IMR-90 (cell line): ENCODE measurements around the gene USP31. TPM values are rescaled to one million over a fixed set of nuclear protein-coding genes. Genes with fewer than 3 reads are reported as not detected.

Source experiments
- ATAC-seq: fragments of 200-7000 bp; cut with Tn5 transposase; 2 replicates; pipeline ENCODE4 v1.9.1; 2020; ENCODE audit warnings: low read depth, mild to moderate bottlenecking, moderate library complexity
- BruUV-seq: library from RNA; stranded (reverse); fragments of 400-500 nt; replicated peaks from 2 replicates; lab custom pipeline; 2021; lab: Mats Ljungman, UMichigan
- CTCF ChIA-PET: fragments of 300-600 bp; formaldehyde crosslinking; extraction: SDS; loops from one replicate; lab custom pipeline; 2021; ENCODE audit warnings: antibody characterized with exemption; lab: Yijun Ruan, JAX
- POLR2A ChIA-PET: fragments of 300-600 bp; sonication (Branson Sonifier 250); formaldehyde crosslinking; loops from one replicate; lab custom pipeline; 2022; ENCODE audit warnings: antibody characterized with exemption; ENCODE audit not compliant: unreplicated experiment; lab: Charles Lee
- DNase-seq: peaks from one replicate; pipeline ENCODE4 v3.0.0; 2013
- H2AFZ ChIP-seq: replicated peaks from 2 replicates; pipeline ENCODE3; 2013; ENCODE audit warnings: low read length, mild to moderate bottlenecking; ENCODE audit not compliant: poor library complexity
- H2AK5ac ChIP-seq: 2 replicates; pipeline ENCODE4 v1.6.1; 2013; ENCODE audit warnings: low read depth, low read length, inconsistent platforms
- H2AK9ac ChIP-seq: replicated peaks from 2 replicates; pipeline ENCODE3; 2013; ENCODE audit warnings: mild to moderate bottlenecking, low read depth, low read length, moderate library complexity; ENCODE audit not compliant: poor library complexity
- H2BK120ac ChIP-seq: 2 replicates; pipeline ENCODE4 v1.6.1; 2013; ENCODE audit warnings: low read depth, low read length, inconsistent platforms
- H2BK15ac ChIP-seq: 3 replicates; pipeline ENCODE4 v1.6.1; 2013; ENCODE audit warnings: low read depth, low read length, inconsistent platforms
- H2BK20ac ChIP-seq: 2 replicates; pipeline ENCODE4 v1.6.1; 2013; ENCODE audit warnings: low read depth, mild to moderate bottlenecking, inconsistent platforms, low read length, moderate library complexity
- H2BK5ac ChIP-seq: 2 replicates; pipeline ENCODE4 v1.6.1; 2013; ENCODE audit warnings: mild to moderate bottlenecking, low read depth, low read length, inconsistent platforms; ENCODE audit not compliant: poor library complexity, severe bottlenecking
- H3K14ac ChIP-seq: replicated peaks from 2 replicates; pipeline ENCODE4 v1.6.1; 2013; ENCODE audit warnings: low read depth, low read length, inconsistent platforms
- H3K18ac ChIP-seq: 2 replicates; pipeline ENCODE4 v1.6.1; 2013; ENCODE audit warnings: low read depth, low read length, control low read depth
- H3K23ac ChIP-seq: 2 replicates; pipeline ENCODE4 v1.6.1; 2013; ENCODE audit warnings: low read depth, low read length, inconsistent platforms
- H3K27ac ChIP-seq: 2 replicates; pipeline ENCODE4 v1.5.1; 2013; ENCODE audit warnings: mild to moderate bottlenecking, control low read depth, low read length; ENCODE audit not compliant: insufficient read depth
- H3K27me3 ChIP-seq: 2 replicates; pipeline ENCODE4 v1.6.1; 2013; ENCODE audit warnings: low read length; ENCODE audit not compliant: control insufficient read depth, insufficient read depth
- H3K36me3 ChIP-seq: 2 replicates; pipeline ENCODE4 v1.6.1; 2013; ENCODE audit warnings: low read length, mixed read lengths; ENCODE audit not compliant: control insufficient read depth, insufficient read depth
- H3K4ac ChIP-seq: 2 replicates; pipeline ENCODE4 v1.6.1; 2013; ENCODE audit warnings: low read depth, low read length, inconsistent platforms
- H3K4me1 ChIP-seq: 2 replicates; pipeline ENCODE4 v1.6.1; 2013; ENCODE audit warnings: low read length, mixed read lengths; ENCODE audit not compliant: control insufficient read depth, insufficient read depth
- H3K4me2 ChIP-seq: 2 replicates; pipeline ENCODE4 v1.6.1; 2013; ENCODE audit warnings: low read depth, mild to moderate bottlenecking, control low read depth, low read length, moderate library complexity
- H3K4me3 ChIP-seq: 2 replicates; pipeline ENCODE4 v1.5.1; 2013; ENCODE audit warnings: low read depth, mild to moderate bottlenecking, control low read depth, low read length, moderate library complexity; ENCODE audit not compliant: insufficient read depth
- H3K56ac ChIP-seq: 2 replicates; pipeline ENCODE4 v1.6.1; 2013; ENCODE audit warnings: low read length, inconsistent platforms; ENCODE audit not compliant: insufficient read depth; ENCODE audit errors: extremely low read depth
- H3K79me1 ChIP-seq, 2 experiments: 2 replicates each; pipeline ENCODE4 v1.6.1; 2013; ENCODE audit warnings: low read length in 2 of 2, inconsistent platforms in 1 of 2, low read depth in 1 of 2
- H3K9ac ChIP-seq: 2 replicates; pipeline ENCODE4 v1.6.1; 2013; ENCODE audit warnings: low read depth, low read length, control low read depth
- H3K9me1 ChIP-seq: 2 replicates; pipeline ENCODE4 v1.6.1; 2013; ENCODE audit warnings: low read length, inconsistent platforms; ENCODE audit not compliant: insufficient read depth
- H3K9me3 ChIP-seq: 2 replicates; pipeline ENCODE4 v1.6.1; 2013; ENCODE audit warnings: low read length; ENCODE audit not compliant: control insufficient read depth, insufficient read depth
- H4K20me1 ChIP-seq: 2 replicates; pipeline ENCODE4 v1.6.1; 2013; ENCODE audit warnings: low read length, inconsistent platforms; ENCODE audit not compliant: insufficient read depth
- H4K5ac ChIP-seq: 2 replicates; pipeline ENCODE4 v1.6.1; 2013; ENCODE audit warnings: mild to moderate bottlenecking, low read depth, low read length, control low read depth
- H4K8ac ChIP-seq, 2 experiments: 2 replicates each; pipeline ENCODE4 v1.6.1; 2013; ENCODE audit warnings: low read depth in 2 of 2, low read length in 2 of 2, control low read depth in 1 of 2, inconsistent platforms in 1 of 2
- H4K91ac ChIP-seq: 2 replicates; pipeline ENCODE4 v1.6.1; 2013; ENCODE audit warnings: low read depth, low read length, inconsistent platforms; ENCODE audit not compliant: insufficient read depth
- BHLHE40 ChIP-seq: fragments of 150-350 bp; IDR thresholded peaks from 2 replicates; pipeline ENCODE4 v1.6.1; 2016; ENCODE audit warnings: mild to moderate bottlenecking, low read depth, low read length
- CEBPB ChIP-seq: IDR thresholded peaks from 2 replicates; pipeline ENCODE4 v1.6.1; 2012; ENCODE audit warnings: low read depth, low read length, improper control_type of control experiment
- FOS ChIP-seq: fragments of 150-350 bp; IDR thresholded peaks from 2 replicates; pipeline ENCODE4 v1.6.1; 2016; ENCODE audit warnings: low read depth, low read length
- NFE2L2 ChIP-seq: fragments of 150-350 bp; IDR thresholded peaks from 2 replicates; pipeline ENCODE4 v1.6.1; 2016; ENCODE audit warnings: low read depth, mild to moderate bottlenecking, low read length
- POLR2A ChIP-seq: IDR thresholded peaks from 2 replicates; pipeline ENCODE4 v1.6.1; 2012; ENCODE audit warnings: mild to moderate bottlenecking, low read depth, low read length
- RAD21 ChIP-seq: IDR thresholded peaks from 2 replicates; pipeline ENCODE4 v1.6.1; 2012; ENCODE audit warnings: low read length, improper control_type of control experiment
- RCOR1 ChIP-seq: IDR thresholded peaks from 2 replicates; pipeline ENCODE4 v1.6.1; 2012; ENCODE audit warnings: mild to moderate bottlenecking, low read length, improper control_type of control experiment; ENCODE audit not compliant: insufficient replicate concordance
- RFX5 ChIP-seq: IDR thresholded peaks from 2 replicates; pipeline ENCODE4 v1.8.0; 2012; ENCODE audit warnings: low read depth, mild to moderate bottlenecking, low read length, moderate library complexity
- WGBS, 2 experiments: methylation state at CpG; one replicate each; pipeline versions ENCODE4 v1.1.5 to v1.1.7; 2013; ENCODE audit warnings: missing lambda C conversion rate in 2 of 2; ENCODE audit not compliant: insufficient read length in 1 of 2; ENCODE audit errors: extremely low coverage in 2 of 2; 5-methylcytosine and 5-hydroxymethylcytosine counted together
- dilution Hi-C: fragments of 300-500 bp; cut with HindIII; formaldehyde crosslinking; loops from one replicate; pipeline ENCODE4 v1.14.3; 2018; ENCODE audit warnings: low sequenced_read_pairs; ENCODE audit not compliant: unreplicated experiment
- in situ Hi-C: fragments of 300-500 bp; cut with MboI; formaldehyde crosslinking; loops from 3 replicates; pipeline ENCODE4 v1.14.3; 2019; ENCODE audit warnings: low sequenced_read_pairs, inconsistent platforms, mixed read lengths
- intact Hi-C: fragments of 100-400 bp; cut with micrococcal nuclease; formaldehyde crosslinking; loops from 2 replicates; pipeline ENCODE4 v1.10.0; 2022
- polyA plus RNA-seq, 3 experiments: library from polyadenylated mRNA; depleted of rRNA; stranded (reverse); fragments of >200 nt; gene quantifications; 2 replicates each; pipeline ENCODE4 v1.2.3, GENCODE V29; 2012; ENCODE audit warnings: low replicate concordance in 1 of 3
- total RNA-seq: library from RNA; depleted of rRNA; stranded (reverse); fragments of >200 nt; gene quantifications from 2 replicates; pipeline ENCODE4 v1.2.3, GENCODE V29; 2012
- TF ChIP-seq, protein P1 (sequence below): fragments of 150-350 bp; IDR thresholded peaks from 2 replicates; pipeline ENCODE4 v1.6.1; 2017; ENCODE audit warnings: mild to moderate bottlenecking, antibody characterized with exemption, low read length, low read depth
- TF ChIP-seq, protein P2 (sequence below): fragments of 150-350 bp; IDR thresholded peaks from 2 replicates; pipeline ENCODE4 v1.6.1; 2016; ENCODE audit warnings: low read depth, mild to moderate bottlenecking, low read length, moderate library complexity, borderline replicate concordance

USP31 gene
- total and polyA plus RNA-seq, 2 of the 4 experiments (the other 2 are of a cell fraction): 2.9 to 3.4 TPM

DNA sequence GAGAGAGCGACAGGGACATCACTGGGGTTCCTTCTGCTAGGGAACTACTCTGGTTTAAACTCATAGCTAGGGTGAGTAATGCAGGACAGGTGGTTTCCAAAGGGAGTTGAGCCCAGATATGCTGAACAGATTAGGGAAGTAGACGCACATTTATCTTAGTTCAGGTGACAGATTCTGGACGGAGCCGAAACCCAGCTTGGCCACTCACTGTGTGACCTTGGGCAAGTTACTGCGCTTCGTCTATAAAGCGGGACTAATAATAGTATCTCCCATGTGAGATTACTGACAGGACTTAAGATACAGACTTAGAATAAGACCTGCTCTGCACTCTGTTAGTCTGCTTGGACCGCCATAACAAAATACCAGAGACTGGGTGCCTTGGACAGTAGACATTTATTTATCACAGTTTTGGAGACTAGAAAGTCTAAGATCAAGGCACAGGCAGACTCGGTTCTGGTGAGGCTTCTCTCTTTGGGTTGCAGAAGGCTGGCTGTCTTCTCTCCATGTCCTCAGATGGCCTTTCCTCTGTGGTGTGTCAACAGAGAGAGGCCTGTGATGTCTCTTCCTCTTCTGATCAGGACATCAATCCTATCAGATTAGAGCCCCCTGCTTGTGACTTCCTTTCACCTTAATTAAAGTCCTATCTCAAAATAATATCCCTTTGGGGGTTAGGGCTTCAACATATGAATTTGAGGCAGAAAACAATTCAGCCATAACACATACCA is 45.4 kb upstream of the USP31 start:
- no peak overlapping the region for H3K14ac ChIP-seq
- no peak overlapping the region for H4K5ac ChIP-seq
- H3K4me1 ChIP-seq: no peaks in the 10 kb centered on the region
- H3K18ac ChIP-seq: no peak overlapping the region
- H3K27me3 ChIP-seq: no peaks in the 10 kb centered on the region
- ChIA-PET CTCF (no interaction called here), POLR2A (no interaction called here)
- H2BK5ac ChIP-seq: no peak overlapping the region
- H3K9ac ChIP-seq: no peak overlapping the region
- in situ Hi-C loops (no loop called here), dilution Hi-C loops (no loop called here), intact Hi-C loops (no loop called here)
- H4K91ac ChIP-seq: no peak overlapping the region
- H3K27ac ChIP-seq: no peak overlapping the region
- H2AK5ac ChIP-seq: no peak overlapping the region
- no peak overlapping the region for H2BK20ac ChIP-seq
- H3K56ac ChIP-seq: no peak overlapping the region
- no peaks in the 10 kb centered on the region for H3K9me1 ChIP-seq
- no peak overlapping the region for H2AFZ ChIP-seq
- no peak for ATAC-seq
- no peak overlapping the region for H4K8ac ChIP-seq
- no peak overlapping the region for H2AK9ac ChIP-seq
- no TSS peak for BruUV-seq
- no peak overlapping the region for H2BK120ac ChIP-seq
- no peak overlapping the region for H3K4ac ChIP-seq
- no peak for DNase-seq
- no peaks in the 10 kb centered on the region for H4K20me1 ChIP-seq
- no peak overlapping the region for H3K23ac ChIP-seq
- H2BK15ac ChIP-seq: no peak overlapping the region
- no peaks in the 10 kb centered on the region for H3K9me3 ChIP-seq
- no peak overlapping the region for H3K4me3 ChIP-seq
- WGBS, 2 experiments: 87% methylated on average over 3 of the region's 9 CpGs; no CpG with 5 or more reads in 1 of the 2 experiments
- no peaks in the 10 kb centered on the region for H3K79me1 ChIP-seq
- TF ChIP-seq RFX5: no peak
- TF ChIP-seq RAD21: no peak
- TF ChIP-seq POLR2A: no peak
- TF ChIP-seq, protein P1, sequence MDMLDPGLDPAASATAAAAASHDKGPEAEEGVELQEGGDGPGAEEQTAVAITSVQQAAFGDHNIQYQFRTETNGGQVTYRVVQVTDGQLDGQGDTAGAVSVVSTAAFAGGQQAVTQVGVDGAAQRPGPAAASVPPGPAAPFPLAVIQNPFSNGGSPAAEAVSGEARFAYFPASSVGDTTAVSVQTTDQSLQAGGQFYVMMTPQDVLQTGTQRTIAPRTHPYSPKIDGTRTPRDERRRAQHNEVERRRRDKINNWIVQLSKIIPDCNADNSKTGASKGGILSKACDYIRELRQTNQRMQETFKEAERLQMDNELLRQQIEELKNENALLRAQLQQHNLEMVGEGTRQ: no peak
- no peak for TF ChIP-seq NFE2L2
- no peak for TF ChIP-seq FOS
- no peak for TF ChIP-seq CEBPB
- no peak for TF ChIP-seq RCOR1
- TF ChIP-seq, protein P2, sequence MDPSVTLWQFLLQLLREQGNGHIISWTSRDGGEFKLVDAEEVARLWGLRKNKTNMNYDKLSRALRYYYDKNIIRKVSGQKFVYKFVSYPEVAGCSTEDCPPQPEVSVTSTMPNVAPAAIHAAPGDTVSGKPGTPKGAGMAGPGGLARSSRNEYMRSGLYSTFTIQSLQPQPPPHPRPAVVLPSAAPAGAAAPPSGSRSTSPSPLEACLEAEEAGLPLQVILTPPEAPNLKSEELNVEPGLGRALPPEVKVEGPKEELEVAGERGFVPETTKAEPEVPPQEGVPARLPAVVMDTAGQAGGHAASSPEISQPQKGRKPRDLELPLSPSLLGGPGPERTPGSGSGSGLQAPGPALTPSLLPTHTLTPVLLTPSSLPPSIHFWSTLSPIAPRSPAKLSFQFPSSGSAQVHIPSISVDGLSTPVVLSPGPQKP: no peak
- no peak for TF ChIP-seq BHLHE40
- H3K4me2 ChIP-seq: no peak overlapping the region
- H3K36me3 ChIP-seq: no peaks in the 10 kb centered on the region
